PC-9 (cell line): Measurements from ENCODE around the gene SAFB2. TPM values are rescaled to one million over a fixed set of nuclear protein-coding genes. Genes with fewer than 3 reads are reported as not detected.

ENCODE experiments used
- BruUV-seq: library from RNA; stranded (reverse); fragments of 400-500 nt; replicated peaks from 2 replicates; lab custom pipeline; 2021; lab: Mats Ljungman, UMichigan
- CTCF ChIA-PET: fragments of 300-600 bp; sonication (Branson Sonifier 250); formaldehyde crosslinking; loops from one replicate; lab custom pipeline; 2022; ENCODE audit warnings: antibody characterized with exemption; lab: Charles Lee
- POLR2A ChIA-PET: fragments of 300-600 bp; sonication (Branson Sonifier 250); formaldehyde crosslinking; loops from one replicate; lab custom pipeline; 2022; ENCODE audit warnings: antibody characterized with exemption; ENCODE audit not compliant: unreplicated experiment; lab: Charles Lee
- DNase-seq, 2 experiments: peaks; one replicate each; pipeline versions ENCODE4 v3.0.0 to v3.0.0-alpha.2; 2015 to 2022; ENCODE audit warnings: mixed read lengths in 1 of 2
- H2AFZ ChIP-seq: fragments of 200-600 bp; sonication (generic); 2 replicates; pipeline ENCODE4 v1.8.1; 2017; ENCODE audit warnings: antibody characterized with exemption
- H3F3A ChIP-seq: fragments of 200-600 bp; sonication (generic); 2 replicates; pipeline ENCODE4 v1.8.1; 2017; ENCODE audit warnings: antibody characterized with exemption, mild to moderate bottlenecking, low read depth; ENCODE audit not compliant: insufficient read depth
- H3K27ac ChIP-seq: fragments of 200-600 bp; sonication (generic); 2 replicates; pipeline ENCODE4 v1.6.1; 2016; ENCODE audit warnings: mixed run types
- H3K27me3 ChIP-seq: fragments of 200-600 bp; sonication (generic); 2 replicates; pipeline ENCODE4 v1.6.1; 2016; ENCODE audit warnings: low read depth, mixed run types; ENCODE audit not compliant: insufficient read depth
- H3K36me3 ChIP-seq: fragments of 200-600 bp; sonication (generic); 2 replicates; pipeline ENCODE4 v1.6.1; 2016; ENCODE audit warnings: low read depth, mixed run types
- H3K4me1 ChIP-seq: fragments of 200-600 bp; sonication (generic); replicated peaks from 2 replicates; pipeline ENCODE4 v1.6.1; 2016; ENCODE audit warnings: mixed run types; ENCODE audit not compliant: insufficient read depth
- H3K4me2 ChIP-seq: fragments of 200-600 bp; sonication (generic); 2 replicates; pipeline ENCODE4 v1.6.1; 2017; ENCODE audit warnings: mixed run types
- H3K4me3 ChIP-seq: fragments of 200-600 bp; sonication (generic); 2 replicates; pipeline ENCODE4 v1.6.1; 2016; ENCODE audit warnings: mixed run types
- H3K79me2 ChIP-seq: fragments of 200-600 bp; sonication (generic); 2 replicates; pipeline ENCODE4 v1.6.1; 2017; ENCODE audit warnings: low read depth, mixed run types
- H3K9me2 ChIP-seq: fragments of 200-600 bp; sonication (generic); 2 replicates; pipeline ENCODE4 v1.8.1; 2017; ENCODE audit warnings: mild to moderate bottlenecking; ENCODE audit not compliant: insufficient read depth
- H3K9me3 ChIP-seq: fragments of 200-600 bp; sonication (generic); 2 replicates; pipeline ENCODE4 v1.8.1; 2016; ENCODE audit warnings: low read depth; ENCODE audit not compliant: insufficient read depth
- H4K20me1 ChIP-seq: fragments of 200-600 bp; sonication (generic); 2 replicates; pipeline ENCODE4 v1.8.1; 2017; ENCODE audit not compliant: insufficient read depth
- CTCF ChIP-seq: fragments of 200-600 bp; sonication (generic); conservative IDR thresholded peaks from 2 replicates; pipeline ENCODE4 v1.6.1; 2017; ENCODE audit warnings: mixed run types, antibody characterized with exemption, mild to moderate bottlenecking, moderate library complexity
- EZH2 ChIP-seq: fragments of 200-600 bp; sonication (generic); IDR thresholded peaks from 2 replicates; pipeline ENCODE4 v1.8.0; 2017; ENCODE audit warnings: antibody characterized with exemption, low read depth
- intact Hi-C: fragments of 100-400 bp; cut with micrococcal nuclease; formaldehyde crosslinking; loops from one replicate; pipeline ENCODE4 v1.10.0; 2022; ENCODE audit not compliant: unreplicated experiment
- total RNA-seq: library from RNA; stranded (reverse); gene quantifications from 2 replicates; pipeline ENCODE4 v1.2.3, GENCODE V29; 2021

The SAFB2 gene
- total RNA-seq, 1 experiment from 2014 or later = 43.1 TPM

DNA sequence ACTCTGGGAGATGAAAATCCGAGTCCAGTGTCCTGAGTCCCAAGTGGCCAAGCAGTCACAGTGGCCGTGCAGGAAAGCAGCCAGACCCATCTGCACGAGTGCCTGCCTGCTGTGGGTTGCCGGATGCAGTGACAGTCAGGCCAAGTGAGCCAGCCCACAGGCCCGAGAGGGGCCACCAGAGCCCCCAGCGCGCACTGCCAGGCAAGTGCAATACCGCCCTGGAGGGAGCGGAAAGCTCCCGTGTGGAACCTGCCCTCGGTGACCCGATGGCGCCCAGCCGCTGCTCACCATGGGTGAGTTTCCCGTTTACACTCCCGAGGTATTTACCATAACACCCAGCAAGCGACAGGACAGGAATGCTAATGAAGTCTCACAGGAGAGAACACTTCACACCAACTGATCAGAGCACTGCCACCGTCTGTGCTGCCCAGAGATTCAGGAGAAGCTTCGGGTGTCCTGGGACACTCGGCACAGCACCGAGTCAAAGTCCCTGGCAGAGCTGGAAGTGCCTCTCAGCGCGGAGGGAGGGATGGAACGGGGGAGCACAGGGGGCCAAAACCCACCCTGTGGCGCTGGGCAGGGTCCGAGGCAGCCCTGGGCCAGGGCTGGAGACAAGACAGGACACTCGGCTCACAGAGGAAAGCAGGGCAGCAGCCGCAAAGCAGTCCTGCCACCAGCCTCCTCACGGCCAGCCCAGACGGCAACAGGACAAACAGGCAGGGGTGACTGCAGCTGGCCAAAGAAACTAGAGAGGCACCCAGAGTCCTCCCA is 33.5 kb downstream of the SAFB2 start:
- no peaks in the 10 kb centered on the region for H3K79me2 ChIP-seq
- CTCF ChIA-PET = no interaction called here
- POLR2A ChIA-PET = no interaction called here
- H3K9me3 ChIP-seq = no peaks in the 10 kb centered on the region
- H3K4me3 ChIP-seq = no peak overlapping the region
- no peak overlapping the region for H3K4me2 ChIP-seq
- no peaks in the 10 kb centered on the region for H3F3A ChIP-seq
- TF ChIP-seq CTCF (no peak), EZH2 (no peak)
- H3K27me3 ChIP-seq = no peaks in the 10 kb centered on the region
- no TSS peak for BruUV-seq
- H3K36me3 ChIP-seq = no peaks in the 10 kb centered on the region
- no peak overlapping the region for H2AFZ ChIP-seq
- no peak for DNase-seq
- intact Hi-C loops = no loop called here
- no peak overlapping the region for H3K27ac ChIP-seq
- no peaks in the 10 kb centered on the region for H3K4me1 ChIP-seq
- no peaks in the 10 kb centered on the region for H4K20me1 ChIP-seq
- H3K9me2 ChIP-seq = no peaks in the 10 kb centered on the region

GRCh38 chr19:5588441-5588840 is 34.1 kb downstream of the SAFB2 start:
- no peaks in the 10 kb centered on the region for H3K9me2 ChIP-seq
- intact Hi-C loops = no loop called here
- no peaks in the 10 kb centered on the region for H3K79me2 ChIP-seq
- POLR2A ChIA-PET = no interaction called here
- no peaks in the 10 kb centered on the region for H4K20me1 ChIP-seq
- H3K9me3 ChIP-seq = no peaks in the 10 kb centered on the region
- H3K4me2 ChIP-seq = no peak overlapping the region
- no peak overlapping the region for H3K27ac ChIP-seq
- H3K4me3 ChIP-seq = no peak overlapping the region
- H3K36me3 ChIP-seq = no peaks in the 10 kb centered on the region
- no peaks in the 10 kb centered on the region for H3K27me3 ChIP-seq
- no peak overlapping the region for H2AFZ ChIP-seq
- no peaks in the 10 kb centered on the region for H3F3A ChIP-seq
- no peak for DNase-seq
- H3K4me1 ChIP-seq = no peaks in the 10 kb centered on the region
- TF ChIP-seq EZH2 = no peak
- TF ChIP-seq CTCF = no peak
- no TSS peak for BruUV-seq
- CTCF ChIA-PET = no interaction called here

DNA sequence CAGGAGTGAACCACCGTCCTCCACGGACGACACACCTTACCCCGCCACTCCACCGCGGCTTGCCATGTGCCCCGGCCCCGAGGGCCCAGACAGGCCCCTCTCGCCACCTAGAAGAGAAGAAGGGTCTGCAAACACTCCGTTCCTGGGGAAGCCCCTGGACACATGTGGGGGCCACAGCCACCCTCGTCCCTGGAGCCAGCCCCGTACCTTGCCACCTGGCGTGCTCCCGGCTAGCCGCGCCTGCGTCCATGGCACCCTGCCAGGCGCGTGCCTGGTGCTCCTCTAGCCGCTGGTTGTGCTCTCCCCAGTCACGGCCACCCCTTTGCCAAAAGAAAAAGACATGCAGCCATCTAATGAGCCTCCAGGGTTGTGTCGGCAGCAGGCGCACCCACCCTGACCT is 34.9 kb downstream of the SAFB2 start:
- no peaks in the 10 kb centered on the region for H3K79me2 ChIP-seq
- H2AFZ ChIP-seq = no peak overlapping the region
- no peaks in the 10 kb centered on the region for H3F3A ChIP-seq
- intact Hi-C loops = no loop called here
- H3K9me3 ChIP-seq = no peaks in the 10 kb centered on the region
- no peaks in the 10 kb centered on the region for H3K36me3 ChIP-seq
- H3K9me2 ChIP-seq = no peaks in the 10 kb centered on the region
- H4K20me1 ChIP-seq = no peaks in the 10 kb centered on the region
- TF ChIP-seq EZH2 (no peak), CTCF (no peak)
- no peak for DNase-seq
- ChIA-PET CTCF (interaction anchor here (0.6 kb wide), 1 partner anchor 1320 kb away, joined by 8 read pairs; no protein-coding TSS in a partner anchor), POLR2A (no interaction called here)
- H3K4me1 ChIP-seq = no peaks in the 10 kb centered on the region
- no peak overlapping the region for H3K4me3 ChIP-seq
- BruUV-seq = no TSS peak
- H3K27me3 ChIP-seq = no peaks in the 10 kb centered on the region
- H3K4me2 ChIP-seq = no peak overlapping the region
- no peak overlapping the region for H3K27ac ChIP-seq
